Lung (tissue), 12 donors: ENCODE data around the gene PMEL. TPM values are rescaled to one million over a fixed set of nuclear protein-coding genes. Genes with fewer than 3 reads are reported as not detected.

Experiments used
- ATAC-seq: fragments of 200-7000 bp; cut with Tn5 transposase; one replicate; pipeline ENCODE4 v1.9.1; 2020; ENCODE audit warnings: moderate number of reproducible peaks; ENCODE audit not compliant: insufficient read depth, low FRiP score
- DNase-seq, 3 donors: peaks; one replicate each; pipeline ENCODE4 v3.0.0-alpha.2; 2013 to 2017
- H3K27ac ChIP-seq, 2 donors: one replicate each; pipeline ENCODE4 v1.5.1; 2013; ENCODE audit warnings: mild to moderate bottlenecking in 2 of 2, moderate library complexity in 2 of 2, control low read depth in 1 of 2, inconsistent platforms in 1 of 2, low read depth in 1 of 2, low read length in 1 of 2
- H3K27me3 ChIP-seq, 3 donors: one replicate each; pipeline ENCODE4 v1.5.1; 2013; ENCODE audit warnings: low read length in 2 of 3; ENCODE audit not compliant: control insufficient read depth in 3 of 3, insufficient read depth in 3 of 3
- H3K36me3 ChIP-seq, 4 donors: one replicate each; pipeline ENCODE4 v1.5.1; 2013; ENCODE audit warnings: low read length in 4 of 4, mild to moderate bottlenecking in 1 of 4, moderate library complexity in 1 of 4; ENCODE audit not compliant: control insufficient read depth in 4 of 4, insufficient read depth in 4 of 4
- H3K4me1 ChIP-seq, 5 donors: one replicate each; pipeline ENCODE4 v1.5.1; 2013; ENCODE audit warnings: low read length in 5 of 5, mild to moderate bottlenecking in 2 of 5, moderate library complexity in 1 of 5; ENCODE audit not compliant: control insufficient read depth in 5 of 5, insufficient read depth in 5 of 5
- H3K4me3 ChIP-seq: one replicate; pipeline ENCODE4 v1.5.1; 2013; ENCODE audit warnings: mild to moderate bottlenecking, control low read depth, moderate library complexity
- H3K9ac ChIP-seq, 2 donors: one replicate each; pipeline ENCODE4 v1.5.1; 2013; ENCODE audit warnings: low read length in 2 of 2, control low read depth in 1 of 2; ENCODE audit not compliant: insufficient read depth in 1 of 2
- H3K9me3 ChIP-seq, 4 donors: one replicate each; pipeline ENCODE4 v1.5.1; 2013; ENCODE audit warnings: low read length in 3 of 4, mild to moderate bottlenecking in 1 of 4, moderate library complexity in 1 of 4; ENCODE audit not compliant: control insufficient read depth in 4 of 4, insufficient read depth in 3 of 4
- WGBS, 2 donors: extraction: QIAGEN DNeasy Blood & Tissue Kit; methylation state at CpG; one replicate each; pipeline ENCODE4 v1.1.7; 2013; 5-methylcytosine and 5-hydroxymethylcytosine counted together
- polyA plus RNA-seq, 2 donors: library from polyadenylated mRNA; stranded (reverse); fragments of 200-250 nt; gene quantifications; one replicate each; pipeline ENCODE4 v1.2.1, GENCODE V29; 2013
- total RNA-seq, 2 donors: library from RNA; depleted of rRNA in 1 of 2; stranded (reverse); fragments of >200 nt in 1 of 2; gene quantifications; one replicate each; pipeline ENCODE4 v1.2.1, GENCODE V29; 2014 to 2021
- TF ChIP-seq, protein P1 (sequence below): IDR thresholded peaks from 2 replicates; pipeline ENCODE4 v1.5.1; 2012; ENCODE audit warnings: mild to moderate bottlenecking; ENCODE audit errors: control extremely low read depth, extremely low read depth
- donor health status: control.
- donor health status: control.
- donor health status: Bipolar disorder and iron deficiency.
- donor health status: healthy.
- donor health status: DM: yes; HTN: yes; CAD: no.

PMEL gene
- total and polyA plus RNA-seq, 4 donors: 0.43 to 1.7 (median 1.1) TPM

DNA sequence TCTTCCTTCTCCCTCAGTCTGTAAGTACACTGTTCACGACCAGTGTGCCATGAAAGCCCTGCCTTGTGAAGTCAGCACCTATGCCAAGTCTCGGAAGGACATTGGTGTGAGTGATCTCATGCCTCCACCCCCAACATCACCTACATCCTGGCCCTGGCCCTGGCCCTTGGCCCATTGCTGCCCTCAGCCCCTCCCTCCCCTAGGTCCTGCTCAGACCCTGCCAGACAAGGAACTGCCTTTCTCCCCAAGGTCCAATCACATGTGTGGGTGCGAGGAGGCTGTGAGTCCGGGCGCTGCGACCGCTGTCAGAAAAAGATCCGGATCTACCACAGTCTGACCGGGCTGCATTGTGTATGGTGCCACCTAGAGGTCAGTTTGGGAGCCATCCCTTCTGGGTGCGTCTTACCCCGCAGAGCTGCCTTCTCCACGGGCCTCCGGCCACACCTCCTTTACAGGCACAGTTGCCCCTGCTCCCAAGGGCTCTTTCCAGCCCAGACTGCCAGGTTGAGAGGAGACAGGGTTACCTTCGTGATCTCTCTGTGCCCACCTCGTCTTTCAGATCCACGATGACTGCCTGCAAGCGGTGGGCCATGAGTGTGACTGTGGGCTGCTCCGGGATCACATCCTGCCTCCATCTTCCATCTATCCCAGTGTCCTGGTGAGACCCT lies 25.6 kb downstream of the PMEL start:
- Histone ChIP-seq H3K9ac (no peak overlapping the region), H3K4me1 (peaks cover 0 to 6% (median 0%) of the 10 kb centered on the region in 5 donors), H3K36me3 (peaks cover 0 to 9% (median 1%) of the 10 kb centered on the region in 4 donors), H3K9me3 (no peaks in the 10 kb centered on the region), H3K27me3 (no peaks in the 10 kb centered on the region), H3K27ac (peak overlapping the region in 1 of 2 donors; percentile 40), H3K4me3 (no peak overlapping the region)
- peak; percentile 93 for ATAC-seq
- TF ChIP-seq, protein P1, sequence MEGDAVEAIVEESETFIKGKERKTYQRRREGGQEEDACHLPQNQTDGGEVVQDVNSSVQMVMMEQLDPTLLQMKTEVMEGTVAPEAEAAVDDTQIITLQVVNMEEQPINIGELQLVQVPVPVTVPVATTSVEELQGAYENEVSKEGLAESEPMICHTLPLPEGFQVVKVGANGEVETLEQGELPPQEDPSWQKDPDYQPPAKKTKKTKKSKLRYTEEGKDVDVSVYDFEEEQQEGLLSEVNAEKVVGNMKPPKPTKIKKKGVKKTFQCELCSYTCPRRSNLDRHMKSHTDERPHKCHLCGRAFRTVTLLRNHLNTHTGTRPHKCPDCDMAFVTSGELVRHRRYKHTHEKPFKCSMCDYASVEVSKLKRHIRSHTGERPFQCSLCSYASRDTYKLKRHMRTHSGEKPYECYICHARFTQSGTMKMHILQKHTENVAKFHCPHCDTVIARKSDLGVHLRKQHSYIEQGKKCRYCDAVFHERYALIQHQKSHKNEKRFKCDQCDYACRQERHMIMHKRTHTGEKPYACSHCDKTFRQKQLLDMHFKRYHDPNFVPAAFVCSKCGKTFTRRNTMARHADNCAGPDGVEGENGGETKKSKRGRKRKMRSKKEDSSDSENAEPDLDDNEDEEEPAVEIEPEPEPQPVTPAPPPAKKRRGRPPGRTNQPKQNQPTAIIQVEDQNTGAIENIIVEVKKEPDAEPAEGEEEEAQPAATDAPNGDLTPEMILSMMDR: peak; percentile 86
- WGBS, 2 donors: 16 to 21% methylated on average over 18 of the region's 18 CpGs
- peak; percentile 86 to 92 (median 89) for DNase-seq

DNA sequence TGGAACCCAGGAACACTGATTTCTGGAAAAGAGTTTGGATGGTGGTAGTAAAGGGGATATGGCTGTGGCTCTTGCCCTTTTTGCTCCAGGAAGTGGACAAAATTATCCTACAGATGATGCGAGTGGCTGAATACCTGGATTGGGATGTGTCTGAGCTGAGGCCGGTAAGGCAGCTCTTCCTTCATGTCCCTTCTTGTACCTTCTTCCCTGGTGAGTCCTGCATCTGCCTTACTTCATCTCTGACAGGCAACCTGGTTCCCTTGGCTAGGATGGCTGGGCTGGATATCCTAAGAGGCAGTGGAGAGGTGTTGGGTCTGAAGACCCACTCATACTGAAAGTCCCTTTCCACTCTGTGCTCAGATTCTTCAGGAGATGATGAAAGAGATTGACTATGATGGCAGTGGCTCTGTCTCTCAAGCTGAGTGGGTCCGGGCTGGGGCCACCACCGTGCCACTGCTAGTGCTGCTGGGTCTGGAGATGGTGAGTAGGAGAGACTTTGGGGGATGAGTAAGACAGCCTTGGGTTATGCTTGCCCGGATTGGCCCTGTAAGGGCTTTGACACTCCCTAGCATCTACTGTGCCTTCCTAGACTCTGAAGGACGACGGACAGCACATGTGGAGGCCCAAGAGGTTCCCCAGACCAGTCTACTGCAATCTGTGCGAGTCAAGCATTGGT lies 26.9 kb downstream of the PMEL start:
- ATAC-seq (no peak), DNase-seq (no peak)
- Histone ChIP-seq H3K27me3 (no peaks in the 10 kb centered on the region), H3K36me3 (peaks cover 0 to 7% (median under 1%) of the 10 kb centered on the region in 4 donors), H3K4me1 (peaks cover 0 to 6% (median 0%) of the 10 kb centered on the region in 5 donors), H3K9ac (no peak overlapping the region), H3K27ac (no peak overlapping the region), H3K9me3 (no peaks in the 10 kb centered on the region), H3K4me3 (no peak overlapping the region)
- TF ChIP-seq, protein P1: no peak
- 95 to 96% methylated on average over 8 of the region's 8 CpGs for WGBS, 2 donors

DNA sequence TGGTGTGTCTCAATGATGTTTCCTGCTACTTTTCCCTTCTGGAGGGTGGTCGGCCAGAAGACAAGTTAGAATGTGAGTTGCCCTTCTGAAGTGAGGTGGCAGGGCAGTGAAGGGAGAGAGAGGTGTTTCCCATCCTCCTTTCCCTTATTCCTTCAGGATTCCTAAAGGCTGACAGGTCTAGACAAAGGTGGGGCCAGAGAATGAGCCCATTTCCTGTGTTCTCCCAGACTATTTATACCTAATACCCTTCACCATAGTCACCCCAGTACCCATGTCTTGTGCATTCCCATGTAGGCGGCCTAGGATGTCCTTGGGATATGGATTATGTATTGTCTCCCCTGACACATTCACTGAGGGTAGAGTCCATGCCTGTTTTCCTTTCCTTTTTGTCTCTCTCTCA lies 27.9 kb downstream of the PMEL start:
- ATAC-seq: no peak
- Histone ChIP-seq H3K4me1 (peaks cover 0 to 7% (median 2%) of the 10 kb centered on the region in 5 donors), H3K9ac (no peak overlapping the region), H3K27me3 (no peaks in the 10 kb centered on the region), H3K9me3 (no peaks in the 10 kb centered on the region), H3K36me3 (peaks cover 0 to 6% (median 0%) of the 10 kb centered on the region in 4 donors), H3K27ac (no peak overlapping the region), H3K4me3 (no peak overlapping the region)
- TF ChIP-seq, protein P1: no peak
- 71 to 85% methylated on average over 2 of the region's 2 CpGs for WGBS, 2 donors
- no peak for DNase-seq
